H1 (cell line): ENCODE data around the gene TUT7. TPM values are rescaled to one million over a fixed set of nuclear protein-coding genes. Genes with fewer than 3 reads are reported as not detected.

ENCODE experiments used
- polyA plus RNA-seq, 7 experiments: library from polyadenylated mRNA; depleted of rRNA in 3 of 7; stranded (reverse) in 5 of 7; unstranded in 2 of 7; fragments of >200 nt in 5 of 7; fragments of 200-250 nt in 2 of 7; gene quantifications; 1 replicate in 5 of 7; 2 replicates in 1 of 7; 4 replicates in 1 of 7; pipeline versions ENCODE4 v1.2.1 to v1.2.3, GENCODE V29; 2011 to 2013; ENCODE audit warnings: missing spikeins in 2 of 7, mixed read lengths in 2 of 7
- small RNA-seq: library from polyadenylated mRNA; stranded (forward); fragments of <200 nt; extraction: miRNeasy Mini kit (QIAGEN cat#:217004); gene quantifications from one replicate; pipeline ENCODE3, GENCODE V24; 2013; ENCODE audit not compliant: insufficient read depth
- total RNA-seq: library from RNA; stranded (reverse); fragmentation: NEBNext Ultra II Directional; extraction: Animal tissue kit (Norgen Biotek cat#: 25700); gene quantifications from 2 replicates; pipeline ENCODE4 v1.2.1, GENCODE V29; 2021

TUT7 gene
- total and polyA plus RNA-seq, 2 of the 8 experiments (the other 6 are each of a cell fraction or from before 2014, with no cell fraction given) = 4.8 to 19.3 TPM

Small RNA genes within 50 kb of the gene (small RNA-seq; reads per million reads assigned to genes)
- not detected for gene RN7SKP264

Other genes starting within 250 kb of the TUT7 start
- gene C9orf153, start 94.8 kb downstream of the TUT7 start, total RNA-seq = 0.65 TPM in 1 of 2 replicates, not detected in the other
- 0.05 TPM in 1 of 2 replicates, not detected in the other for gene C9orf153, start 94.8 kb downstream of the TUT7 start, polyA plus RNA-seq (2011; rRNA removed)
- gene ISCA1, start 71.9 kb downstream of the TUT7 start, total RNA-seq = 39.0 and 40.0 TPM in 2 replicates
- gene ISCA1, start 71.9 kb downstream of the TUT7 start, polyA plus RNA-seq (2011; rRNA removed) = 18.1 and 35.0 TPM in 2 replicates